Raji (cell line): ENCODE results near the gene CNMD.

ENCODE experiments used
- POLR2A ChIP-seq: IDR thresholded peaks from 2 replicates; pipeline ENCODE4 v1.6.1; 2011; ENCODE audit warnings: low read depth, low read length, control low read depth; ENCODE audit not compliant: insufficient read depth

The CNMD gene

DNA sequence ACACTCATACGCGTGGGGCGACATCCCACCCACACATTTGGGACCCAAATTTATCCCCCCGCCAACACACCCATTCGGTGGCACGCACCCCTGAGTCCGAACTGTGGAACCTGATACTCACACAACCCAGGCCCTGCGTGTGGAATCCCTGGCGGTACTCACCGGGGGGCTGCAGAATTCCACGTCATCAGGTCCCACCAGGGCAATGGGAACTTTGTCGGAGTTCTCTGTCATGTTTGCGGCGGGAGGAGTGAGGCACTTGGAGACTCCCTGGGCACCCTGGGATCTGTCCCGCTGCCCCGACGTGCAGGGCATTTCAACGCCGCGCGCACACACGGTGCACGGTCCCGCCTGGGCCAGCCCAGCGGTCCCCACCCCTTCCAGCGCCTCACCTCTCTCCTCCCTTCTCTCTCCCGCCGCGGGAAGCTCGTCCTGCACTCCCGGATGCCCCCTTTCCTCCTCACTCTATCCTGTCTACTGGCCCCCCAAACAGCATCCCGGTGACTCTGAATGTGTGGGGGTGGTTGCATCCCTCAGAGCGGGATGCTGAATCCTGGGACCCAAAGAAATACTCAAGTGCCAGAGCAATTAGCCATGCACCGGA lies at the start of gene CNMD:
Gene CNMD (minus strand): TSS at position 353 of the 604 bp plus-strand sequence. CDS start 119 bp downstream, at position 234.
- TF ChIP-seq POLR2A, result no peak

DNA sequence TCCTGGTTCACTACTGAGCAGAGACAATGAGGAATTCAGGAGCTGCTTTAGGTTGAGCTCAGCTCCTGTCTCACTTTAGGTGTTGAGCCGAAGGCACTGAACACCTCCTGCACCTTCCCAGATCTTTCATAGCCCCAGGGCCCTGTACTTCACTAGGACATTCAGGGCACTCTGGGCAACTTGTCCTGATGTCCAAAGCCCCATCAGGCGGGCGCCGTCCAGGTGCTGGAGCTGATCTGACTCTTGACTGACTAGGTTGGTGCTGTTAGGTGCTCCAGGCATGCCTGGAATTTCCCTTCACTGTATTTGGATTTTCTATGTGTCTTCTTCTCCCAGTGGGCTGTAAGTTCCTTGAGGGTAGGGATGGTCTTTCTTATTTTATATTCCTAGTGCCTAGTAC lies 48.4 kb upstream of the CNMD start:
- no peak for TF ChIP-seq POLR2A

DNA sequence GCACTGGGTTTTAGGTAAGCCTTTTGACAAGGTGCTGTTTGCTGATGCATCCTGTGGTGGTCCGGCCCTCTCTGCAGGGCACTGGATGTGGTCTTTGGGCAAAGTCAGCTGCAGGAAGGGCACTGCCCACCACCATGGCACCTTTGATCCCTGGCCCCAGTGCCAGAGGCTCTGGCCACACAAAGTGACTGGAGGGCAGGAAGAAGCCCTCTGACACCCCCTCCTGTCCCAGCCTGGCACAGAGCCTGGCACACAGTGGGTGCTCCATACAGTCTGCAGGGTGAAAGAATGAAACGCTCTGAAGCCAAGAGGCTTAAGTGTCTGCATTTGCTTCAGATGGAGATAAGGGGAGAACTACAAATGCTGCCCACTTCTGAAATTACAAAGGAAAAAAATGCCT lies 47.6 kb upstream of the CNMD start:
- no peak for TF ChIP-seq POLR2A

DNA sequence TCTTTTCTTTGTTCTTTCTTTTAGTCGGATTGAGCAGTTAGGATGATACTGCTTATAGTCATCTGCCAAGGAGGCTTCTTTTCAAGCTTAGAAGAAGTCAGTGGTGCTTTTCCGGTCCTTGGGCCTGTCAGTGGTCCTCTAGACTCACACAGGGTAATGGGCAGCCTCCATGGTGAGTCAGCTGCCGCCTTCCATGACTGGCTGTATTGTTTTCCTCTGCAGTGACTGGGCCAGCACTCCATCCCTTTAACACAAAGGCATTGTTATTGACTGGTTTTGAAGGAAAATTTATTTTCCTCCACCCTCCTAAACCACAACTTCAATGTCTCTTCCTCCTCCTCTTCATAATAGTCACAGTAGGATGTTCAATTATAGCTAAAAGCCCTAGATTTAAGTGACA lies 47.1 kb upstream of the CNMD start:
- TF ChIP-seq POLR2A, result no peak

DNA sequence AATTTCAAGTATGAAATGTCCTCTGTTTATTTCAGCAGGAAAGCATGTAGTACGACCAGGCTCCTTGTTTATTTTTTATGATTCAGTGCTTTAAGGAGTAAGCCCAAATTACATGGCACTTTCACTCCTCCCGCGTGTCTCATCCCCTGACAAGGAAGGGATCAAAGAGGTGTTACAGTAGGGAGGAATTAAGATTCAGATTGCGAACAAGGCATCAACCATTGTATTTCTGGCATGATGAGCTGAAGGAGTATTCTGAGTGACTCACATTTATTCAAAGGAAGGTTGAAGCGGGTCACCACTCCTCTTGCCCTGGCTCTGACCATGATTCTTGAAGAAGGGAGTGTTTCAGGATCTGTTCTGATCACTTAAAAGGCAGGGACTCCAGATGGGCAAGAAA lies 46.1 kb upstream of the CNMD start:
- no peak for TF ChIP-seq POLR2A

DNA sequence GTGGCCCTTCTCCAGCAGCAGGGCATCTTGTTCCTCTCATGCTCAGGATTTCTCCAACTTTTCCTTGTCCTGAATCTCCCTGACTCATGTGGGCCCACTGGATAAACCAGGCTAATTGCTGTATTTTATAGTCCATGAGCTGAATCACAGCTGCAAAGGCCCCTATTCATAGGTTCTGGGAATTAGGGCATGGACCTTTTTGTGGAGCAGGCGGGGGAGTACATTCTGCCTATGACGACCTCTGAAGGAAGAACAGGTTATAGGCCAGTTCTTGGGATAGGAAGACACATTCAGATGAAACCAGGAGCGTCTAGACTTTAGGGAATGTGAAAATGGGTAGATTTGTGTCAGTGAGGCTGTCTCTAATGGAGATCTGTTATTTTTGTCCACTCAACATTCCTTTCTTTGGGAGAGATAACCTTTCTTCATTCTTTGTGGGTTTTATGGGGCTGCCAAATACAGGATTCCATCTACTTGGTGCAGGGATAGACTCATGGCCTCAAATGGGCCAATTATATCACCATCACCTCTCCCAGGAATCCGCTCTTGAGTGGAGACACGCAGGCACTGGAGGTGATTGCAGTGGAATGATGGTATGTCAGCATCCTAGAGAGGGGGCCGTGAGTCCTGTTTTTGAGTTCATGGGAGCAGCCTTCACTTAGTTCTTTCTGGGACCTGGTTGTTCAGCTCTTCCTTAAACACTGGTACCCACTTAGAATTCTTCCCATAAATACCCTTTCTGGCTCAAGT lies 45.1 kb upstream of the CNMD start:
- TF ChIP-seq POLR2A, result no peak

DNA sequence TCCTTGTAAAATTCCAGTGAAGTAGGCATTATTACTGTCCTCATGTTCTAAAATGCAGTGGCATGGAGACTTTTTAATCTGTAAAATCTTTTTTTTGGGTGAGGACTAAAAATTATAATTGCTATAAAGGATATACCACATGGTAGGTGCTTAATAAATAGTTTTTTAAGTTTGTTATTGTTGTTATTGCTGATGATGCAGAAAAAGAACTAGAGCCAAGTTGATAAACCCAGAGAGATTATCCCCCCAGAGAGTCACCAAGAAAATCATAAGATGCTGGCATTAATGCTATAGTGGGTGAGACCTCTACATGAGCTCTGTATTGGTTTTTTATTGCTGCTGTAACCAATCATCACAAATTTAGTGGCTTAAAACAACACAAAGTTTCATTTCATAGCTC lies 44.3 kb upstream of the CNMD start:
- TF ChIP-seq POLR2A, result no peak

DNA sequence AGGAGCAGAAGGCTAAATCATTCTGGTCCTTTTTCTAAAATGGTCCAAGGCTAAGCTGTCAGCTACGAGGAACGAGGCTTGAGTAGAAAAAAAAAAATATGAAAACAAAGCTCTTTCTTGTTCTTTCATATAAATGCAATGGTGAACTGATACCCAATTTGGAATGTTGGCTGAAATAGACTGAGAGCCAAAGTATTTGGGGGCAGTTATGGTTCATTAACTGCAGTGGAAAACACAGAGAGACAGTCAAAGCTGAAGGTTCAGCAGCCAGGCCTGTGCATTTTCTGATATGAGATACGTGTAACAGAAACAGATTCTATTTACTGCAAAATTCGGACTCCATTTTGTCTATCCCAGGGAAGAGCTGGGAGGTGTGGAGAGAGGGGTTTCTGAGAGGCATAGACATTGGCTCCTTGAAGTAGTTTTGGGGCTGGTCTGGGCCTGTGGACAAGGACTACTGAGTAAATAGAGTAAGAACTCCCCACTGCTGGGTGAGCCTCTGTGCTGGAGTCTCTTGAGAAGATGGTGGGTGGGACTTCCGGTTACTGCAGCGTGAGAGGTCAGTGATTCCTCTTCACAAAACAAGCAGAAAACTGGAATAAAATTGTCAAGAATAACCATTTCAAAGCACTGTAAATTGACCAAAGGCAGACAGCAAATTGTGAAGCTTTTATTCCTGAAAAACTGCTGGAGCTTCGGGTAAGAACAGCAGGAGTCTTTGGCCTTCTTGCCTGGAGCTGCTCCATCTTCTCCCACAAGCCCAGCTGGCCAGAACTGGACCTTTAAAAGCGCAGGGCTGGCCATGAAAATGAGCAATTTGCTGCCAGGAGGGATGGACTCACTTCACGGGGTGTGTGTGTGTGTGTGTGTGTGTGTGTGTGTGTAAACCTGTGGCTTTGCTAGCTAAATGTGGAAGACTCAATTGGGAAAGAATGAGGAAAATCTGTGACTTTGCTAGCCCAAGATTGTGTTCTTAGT lies 43.1 kb upstream of the CNMD start:
- TF ChIP-seq POLR2A, result no peak

DNA sequence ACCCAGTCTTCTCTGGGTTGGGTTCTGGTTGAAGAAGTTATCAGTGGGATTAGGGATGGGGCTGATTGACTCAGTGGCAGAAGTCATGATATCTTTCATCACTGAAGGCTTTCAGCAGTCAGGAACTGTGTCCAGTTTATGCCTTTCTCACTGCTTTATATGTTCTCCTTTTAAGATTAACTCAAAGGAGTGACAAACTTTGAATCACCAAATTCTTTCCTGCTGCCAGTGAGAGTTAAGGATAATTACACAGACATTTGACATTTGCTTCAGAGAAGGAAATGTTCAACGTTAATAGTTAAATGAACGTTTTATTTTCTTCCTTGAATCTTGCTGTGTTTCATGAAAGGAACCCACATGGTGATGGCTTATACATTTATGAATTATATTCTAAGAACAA lies 41.0 kb upstream of the CNMD start:
- no peak for TF ChIP-seq POLR2A

DNA sequence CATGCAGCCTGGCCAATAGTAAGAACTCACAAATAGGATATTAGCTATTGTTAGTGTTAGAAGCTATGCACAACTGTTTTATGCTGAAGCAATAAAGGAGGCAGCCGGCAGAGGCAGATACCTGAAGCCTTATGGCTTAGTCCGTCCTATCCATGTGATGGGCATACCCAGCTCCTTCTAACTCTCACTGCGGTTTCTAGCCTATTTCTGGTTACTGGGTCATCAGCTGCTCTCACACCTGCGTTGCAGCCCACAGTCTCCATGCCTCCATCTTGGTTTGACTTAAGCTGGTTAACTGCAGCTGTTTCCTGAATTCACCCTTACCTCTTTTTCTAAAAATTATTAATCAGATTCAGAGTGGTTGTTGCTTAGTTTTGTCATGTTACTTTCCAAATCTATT lies 40.5 kb upstream of the CNMD start:
- no peak for TF ChIP-seq POLR2A

DNA sequence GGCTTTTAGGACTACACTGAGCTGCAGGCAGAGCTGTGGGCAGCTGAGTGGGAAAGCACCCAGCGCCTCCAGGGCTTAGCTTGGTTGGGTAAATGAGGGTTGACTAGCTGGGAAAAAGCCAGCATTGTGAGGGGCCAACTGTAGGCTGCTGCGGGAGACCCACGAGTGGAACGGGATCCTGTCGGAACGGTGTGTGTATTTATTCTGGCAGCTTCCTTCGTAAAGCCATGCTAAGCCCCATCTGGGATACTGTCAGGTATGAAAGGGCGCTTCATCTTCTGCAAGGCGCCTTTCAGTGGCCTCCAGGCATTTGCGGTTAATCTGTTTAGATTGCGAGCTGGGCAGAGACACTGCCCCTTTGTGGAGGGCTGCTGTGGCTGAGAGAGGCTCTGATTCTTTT lies 39.5 kb upstream of the CNMD start:
- no peak for TF ChIP-seq POLR2A

DNA sequence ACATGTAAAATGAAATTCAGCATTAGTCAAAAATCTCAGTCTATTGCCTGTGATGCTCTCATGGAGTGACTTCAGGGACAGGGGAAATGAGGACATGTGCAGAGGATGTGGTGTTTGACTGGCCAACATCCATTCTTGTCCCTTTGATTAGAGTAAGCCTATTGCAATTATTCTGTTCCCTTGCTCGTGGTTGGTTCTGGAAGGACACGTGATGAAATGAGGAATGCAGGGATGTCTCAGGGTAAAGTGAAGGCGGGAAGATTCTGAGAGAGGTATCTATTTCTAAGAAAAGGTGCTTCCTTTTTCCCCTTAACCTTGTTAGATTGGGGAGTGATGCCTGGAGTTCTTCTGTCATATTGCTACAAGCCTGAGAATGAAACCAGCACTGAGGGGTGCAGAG lies 37.1 kb upstream of the CNMD start:
- TF ChIP-seq POLR2A, result no peak

DNA sequence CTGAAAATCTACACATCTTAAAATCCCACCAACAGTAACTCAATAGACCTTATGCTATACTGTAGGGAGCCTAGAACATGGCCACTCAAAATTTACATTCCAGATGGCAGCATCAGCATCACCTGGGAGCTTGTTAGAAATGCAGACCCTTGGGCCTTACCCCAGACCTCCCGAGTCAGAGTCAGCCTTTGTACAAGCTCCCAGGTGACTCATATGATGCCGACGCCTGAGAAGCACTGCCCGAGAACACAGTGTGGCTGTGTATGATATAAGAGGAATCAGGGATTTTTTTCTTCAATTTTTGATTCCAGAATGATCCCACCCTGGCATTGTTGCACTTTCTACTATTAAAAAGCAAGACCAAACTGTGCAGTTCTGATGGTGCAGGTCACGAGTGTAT lies 35.9 kb upstream of the CNMD start:
- no peak for TF ChIP-seq POLR2A

DNA sequence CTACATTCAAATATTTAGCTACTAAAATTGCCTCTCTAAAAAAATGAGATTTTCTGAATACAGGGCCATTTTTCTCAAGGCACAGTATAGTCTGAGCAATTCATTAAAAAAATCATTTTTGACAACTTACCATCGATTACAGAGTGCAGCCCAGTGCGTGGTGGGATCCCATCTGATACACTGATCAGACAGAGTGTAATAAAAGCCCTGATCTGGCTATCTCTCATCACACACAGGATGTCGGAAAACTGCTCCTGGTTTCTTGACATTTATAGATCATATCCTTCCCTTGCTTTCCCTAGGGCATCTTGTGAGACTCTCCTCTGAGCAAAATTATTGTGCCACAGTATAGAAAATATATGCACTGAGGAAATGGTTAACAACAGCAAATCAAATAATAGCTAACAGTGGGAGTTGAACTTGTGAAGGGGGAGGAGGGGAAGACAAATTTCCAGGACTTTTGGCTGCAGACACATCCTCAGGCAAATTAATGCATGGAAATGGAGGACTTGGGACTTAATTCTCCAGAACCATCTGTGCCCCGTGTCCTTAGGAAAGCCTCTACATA lies 28.4 kb upstream of the CNMD start:
- no peak for TF ChIP-seq POLR2A
